Tibial artery (tissue), 4 donors: Measurements from ENCODE around the gene MECP2.
"Not testable (repeated sequence)": the region's sequence is repeated elsewhere in the genome, so short reads cannot be mapped to it uniquely, and the experiment has no call there.

Experiments used
- DNase-seq, 2 donors: peaks; one replicate each; pipeline ENCODE4 v3.0.0-alpha.2; 2019
- H3K27ac ChIP-seq, 2 donors: fragments of 200-600 bp; sonication (generic) in 1 of 2; 1 replicate in 1 of 2; 2 replicates in 1 of 2; pipeline ENCODE4 v1.5.1; 2018 to 2019; ENCODE audit warnings: mild to moderate bottlenecking in 1 of 2
- H3K27me3 ChIP-seq, 2 donors: fragments of 200-600 bp; sonication (generic) in 1 of 2; one replicate each; pipeline versions ENCODE4 v1.5.1 to v1.6.0; 2016 to 2019
- H3K36me3 ChIP-seq, 3 donors: fragments of 200-600 bp; sonication (generic) in 2 of 3; one replicate each; pipeline ENCODE4 v1.5.1; 2016 to 2019; ENCODE audit warnings: mild to moderate bottlenecking in 2 of 3
- H3K4me1 ChIP-seq, 4 donors: fragments of 200-600 bp; sonication (generic) in 2 of 4; 1 replicate in 3 of 4; 2 replicates in 1 of 4; pipeline ENCODE4 v1.5.1; 2016 to 2019
- H3K4me3 ChIP-seq, 2 donors: fragments of 200-600 bp; sonication (generic) in 1 of 2; 1 replicate in 1 of 2; 2 replicates in 1 of 2; pipeline ENCODE4 v1.5.1; 2018 to 2019; ENCODE audit warnings: mild to moderate bottlenecking in 2 of 2
- H3K9me3 ChIP-seq, 3 donors: fragments of 200-600 bp; sonication (generic) in 1 of 3; one replicate each; pipeline ENCODE4 v1.5.1; 2016 to 2019
- intact Hi-C: fragments of 100-400 bp; cut with DNase I; formaldehyde crosslinking; loops from one replicate; pipeline ENCODE4 v1.15.0; 2023; ENCODE audit warnings: low total_unique reads
- TF ChIP-seq, protein P1 (sequence below), 2 experiments: fragments of 200-600 bp in 1 of 2; fragments of 450-650 bp in 1 of 2; IDR thresholded peaks; one replicate each; pipeline ENCODE4 v1.5.1; 2017 to 2019; ENCODE audit warnings: antibody characterized with exemption in 2 of 2, mild to moderate bottlenecking in 1 of 2, moderate library complexity in 1 of 2

MECP2 gene

DNA sequence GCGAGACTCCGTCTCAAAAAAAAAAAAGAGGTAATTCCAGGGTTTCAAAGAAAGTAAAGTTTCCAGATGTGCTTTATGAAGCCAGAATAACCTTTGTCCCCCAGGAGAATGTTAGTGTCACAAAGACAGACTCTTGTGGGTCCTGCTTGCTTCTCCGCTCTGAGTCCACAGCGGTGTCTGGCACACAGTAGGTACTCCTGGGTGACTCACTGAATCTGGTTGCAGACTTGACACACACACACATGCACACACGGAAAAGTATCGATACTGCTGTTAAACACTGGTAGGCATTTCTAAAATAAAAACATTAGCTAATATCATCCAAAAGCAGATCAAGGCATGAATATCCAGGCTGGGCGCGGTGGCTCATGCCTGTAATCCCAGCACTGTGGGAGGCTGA, 102.0 kb downstream of the MECP2 start:
- no peak overlapping the region for H3K4me3 ChIP-seq
- no peak for DNase-seq
- TF ChIP-seq, protein P1, sequence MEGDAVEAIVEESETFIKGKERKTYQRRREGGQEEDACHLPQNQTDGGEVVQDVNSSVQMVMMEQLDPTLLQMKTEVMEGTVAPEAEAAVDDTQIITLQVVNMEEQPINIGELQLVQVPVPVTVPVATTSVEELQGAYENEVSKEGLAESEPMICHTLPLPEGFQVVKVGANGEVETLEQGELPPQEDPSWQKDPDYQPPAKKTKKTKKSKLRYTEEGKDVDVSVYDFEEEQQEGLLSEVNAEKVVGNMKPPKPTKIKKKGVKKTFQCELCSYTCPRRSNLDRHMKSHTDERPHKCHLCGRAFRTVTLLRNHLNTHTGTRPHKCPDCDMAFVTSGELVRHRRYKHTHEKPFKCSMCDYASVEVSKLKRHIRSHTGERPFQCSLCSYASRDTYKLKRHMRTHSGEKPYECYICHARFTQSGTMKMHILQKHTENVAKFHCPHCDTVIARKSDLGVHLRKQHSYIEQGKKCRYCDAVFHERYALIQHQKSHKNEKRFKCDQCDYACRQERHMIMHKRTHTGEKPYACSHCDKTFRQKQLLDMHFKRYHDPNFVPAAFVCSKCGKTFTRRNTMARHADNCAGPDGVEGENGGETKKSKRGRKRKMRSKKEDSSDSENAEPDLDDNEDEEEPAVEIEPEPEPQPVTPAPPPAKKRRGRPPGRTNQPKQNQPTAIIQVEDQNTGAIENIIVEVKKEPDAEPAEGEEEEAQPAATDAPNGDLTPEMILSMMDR (IDR thresholded peaks at IDR 0.05): no peak

DNA sequence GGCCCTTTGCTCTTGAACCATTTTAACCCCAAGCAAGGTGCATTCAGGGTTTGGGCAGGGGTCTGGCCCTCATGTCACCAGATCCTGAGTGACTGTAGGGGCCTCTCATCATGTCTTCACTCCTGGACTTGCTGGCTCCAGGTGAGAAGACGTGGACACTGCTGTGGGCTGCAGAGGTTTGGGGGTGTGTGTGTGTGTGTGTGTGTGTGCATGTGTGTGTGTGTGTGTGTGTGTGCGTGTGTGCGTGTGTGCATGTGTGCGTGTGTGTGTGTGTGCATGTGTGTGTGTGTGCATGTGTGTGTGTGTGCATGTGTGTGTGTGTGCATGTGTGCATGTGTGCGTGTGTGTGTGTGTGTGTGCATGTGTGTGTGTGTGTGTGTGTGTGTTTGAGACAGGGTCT, 103.1 kb downstream of the MECP2 start:
- H3K4me1 ChIP-seq, H3K9me3 ChIP-seq, H3K4me3 ChIP-seq, intact Hi-C loops, H3K27me3 ChIP-seq, H3K27ac ChIP-seq, H3K36me3 ChIP-seq, DNase-seq: not testable (repeated sequence)

More for the DNA sequence above, 102.0 kb downstream of the MECP2 start:
- Histone ChIP-seq H3K4me1 (no peaks in the 10 kb centered on the region), H3K27ac (no peak overlapping the region), H3K9me3 (no peaks in the 10 kb centered on the region), H3K27me3 (no peaks in the 10 kb centered on the region), H3K36me3 (no peaks in the 10 kb centered on the region)
- intact Hi-C loops: no loop called here

DNA sequence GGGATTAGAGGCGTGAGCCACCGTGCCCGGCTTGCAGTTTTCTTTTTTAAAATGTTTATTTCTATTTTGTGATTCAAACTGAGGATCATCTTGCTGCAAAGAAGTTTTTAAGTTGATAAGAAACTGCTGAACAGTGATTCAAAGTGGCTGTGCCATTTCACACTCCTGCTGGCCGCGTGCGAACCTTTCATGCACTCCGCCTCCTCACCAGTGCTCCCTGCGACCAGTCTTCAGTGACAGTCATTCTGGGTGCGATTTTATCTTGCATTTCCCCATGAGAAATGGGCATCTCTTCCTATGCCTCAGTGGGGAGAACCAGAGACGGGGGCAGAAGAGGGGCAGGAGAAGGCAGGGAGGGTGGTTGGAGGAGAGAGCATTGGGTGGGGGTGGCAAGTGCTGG, 103.5 kb downstream of the MECP2 start:
- no peak for DNase-seq

DNA sequence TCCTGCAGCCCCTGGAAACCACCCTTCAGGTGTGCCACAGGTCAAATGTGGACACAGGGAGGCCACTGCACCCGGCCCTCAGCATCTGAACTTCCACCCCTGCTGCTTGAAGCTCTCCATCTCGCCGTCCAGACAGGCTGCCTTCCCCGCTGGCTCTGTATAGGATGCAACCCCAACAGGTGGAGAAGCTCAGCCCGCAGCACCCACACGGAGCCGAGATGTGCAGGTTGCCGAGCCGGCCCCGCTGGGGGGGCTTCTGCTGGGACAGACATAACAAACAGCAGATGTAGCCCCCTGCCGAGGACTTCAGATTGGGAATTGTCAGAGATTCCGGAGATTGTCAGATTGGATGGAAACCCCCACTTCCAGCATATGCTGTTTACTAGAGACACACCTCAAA, 104.4 kb downstream of the MECP2 start:
- intact Hi-C loops: no loop called here
- DNase-seq: no peak
- Histone ChIP-seq H3K27ac (no peak overlapping the region), H3K36me3 (no peaks in the 10 kb centered on the region), H3K4me1 (no peaks in the 10 kb centered on the region), H3K9me3 (no peaks in the 10 kb centered on the region), H3K4me3 (no peak overlapping the region), H3K27me3 (no peaks in the 10 kb centered on the region)
- TF ChIP-seq, protein P1 (IDR thresholded peaks at IDR 0.05): no peak

More for the DNA sequence above, 103.5 kb downstream of the MECP2 start:
- H3K9me3 ChIP-seq: no peaks in the 10 kb centered on the region
- TF ChIP-seq, protein P1 (IDR thresholded peaks at IDR 0.05): no peak
- H3K4me1 ChIP-seq: no peaks in the 10 kb centered on the region
- H3K27ac ChIP-seq: no peak overlapping the region
- H3K27me3 ChIP-seq: no peaks in the 10 kb centered on the region
- intact Hi-C loops: no loop called here
- no peak overlapping the region for H3K4me3 ChIP-seq
- no peaks in the 10 kb centered on the region for H3K36me3 ChIP-seq

DNA sequence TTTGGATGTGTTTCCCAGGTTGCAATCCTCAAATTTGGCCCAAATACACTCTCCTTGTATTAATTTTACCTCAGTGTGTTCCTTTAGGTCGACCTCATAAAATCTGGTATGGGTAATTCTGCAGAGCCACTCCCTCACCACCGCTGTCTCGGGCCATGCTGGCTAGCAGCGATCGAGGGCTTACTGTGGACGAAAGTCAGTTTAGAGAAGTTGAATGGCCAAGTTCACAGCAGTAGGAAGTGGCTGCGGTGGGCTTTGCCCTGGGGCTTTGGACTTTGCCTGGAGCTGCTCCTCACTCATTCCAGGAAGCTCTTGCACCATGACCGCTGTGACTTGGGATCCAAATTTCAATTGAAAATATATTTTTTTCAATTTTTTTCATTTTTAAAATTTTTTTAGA, 105.3 kb downstream of the MECP2 start:
- Histone ChIP-seq H3K27ac (no peak overlapping the region), H3K9me3 (no peaks in the 10 kb centered on the region), H3K36me3 (no peaks in the 10 kb centered on the region), H3K27me3 (no peaks in the 10 kb centered on the region), H3K4me3 (no peak overlapping the region), H3K4me1 (no peaks in the 10 kb centered on the region)
- DNase-seq: no peak
- TF ChIP-seq, protein P1 (IDR thresholded peaks at IDR 0.05): no peak
- intact Hi-C loops: no loop called here

DNA sequence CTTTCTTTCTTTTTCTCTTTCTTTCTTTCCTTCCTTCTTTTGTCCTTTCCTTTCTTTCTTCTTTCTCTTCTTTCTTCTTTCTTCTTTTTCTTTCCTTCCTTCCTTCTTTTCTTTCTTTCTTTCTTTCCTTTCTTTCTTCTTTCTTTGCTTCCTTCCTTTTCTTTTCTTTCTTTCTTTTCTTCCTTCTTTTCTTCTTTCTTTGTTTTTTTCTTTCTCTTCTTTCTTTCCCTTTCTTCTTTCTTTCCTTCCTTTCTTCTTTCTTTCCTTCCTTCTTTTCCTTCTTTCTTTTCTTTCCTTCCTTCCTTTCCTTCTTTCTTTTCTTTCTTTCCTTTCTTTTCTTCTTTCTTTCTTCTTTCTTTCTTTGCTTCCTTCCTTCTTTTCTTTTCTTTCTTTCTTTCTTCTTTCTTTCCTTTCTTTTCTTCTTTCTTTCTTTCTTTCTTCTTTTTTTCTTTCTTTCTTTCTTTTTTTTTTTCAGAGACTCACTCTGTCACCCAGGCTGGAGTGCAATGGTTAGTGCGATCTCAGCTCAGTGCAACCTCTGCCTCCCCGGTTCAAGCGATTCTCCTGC, 106.4 kb downstream of the MECP2 start:
- H3K9me3 ChIP-seq: no peaks in the 10 kb centered on the region
- no peaks in the 10 kb centered on the region for H3K36me3 ChIP-seq
- H3K4me3 ChIP-seq: no peak overlapping the region
- no peak for DNase-seq
- TF ChIP-seq, protein P1 (IDR thresholded peaks at IDR 0.05): no peak
- intact Hi-C loops: no loop called here
- no peaks in the 10 kb centered on the region for H3K4me1 ChIP-seq
- no peaks in the 10 kb centered on the region for H3K27me3 ChIP-seq
- no peak overlapping the region for H3K27ac ChIP-seq
